Thyroid gland (tissue), 4 donors: Measurements from ENCODE around the gene TRIP4. TPM values are rescaled to one million over a fixed set of nuclear protein-coding genes. Genes with fewer than 3 reads are reported as not detected.

Experiments used
- DNase-seq, 2 donors: peaks; one replicate each; pipeline ENCODE4 v3.0.0-alpha.2; 2019
- H3K27ac ChIP-seq, 3 donors: fragments of 200-600 bp; sonication (generic); 1 replicate in 2 of 3; 2 replicates in 1 of 3; pipeline ENCODE4 v1.5.1; 2016 to 2019; ENCODE audit warnings: mild to moderate bottlenecking in 1 of 3, moderate library complexity in 1 of 3
- H3K27me3 ChIP-seq: fragments of 200-600 bp; sonication (generic); one replicate; pipeline ENCODE4 v1.5.1; 2019
- H3K36me3 ChIP-seq, 2 donors: fragments of 200-600 bp; sonication (generic); one replicate each; pipeline ENCODE4 v1.5.1; 2016 to 2019
- H3K4me1 ChIP-seq, 2 donors: fragments of 200-600 bp; sonication (generic); one replicate each; pipeline ENCODE4 v1.5.1; 2017 to 2019
- H3K4me3 ChIP-seq, 3 donors: fragments of 200-600 bp; sonication (generic); replicated peaks in 1 of 3; 1 replicate in 2 of 3; 2 replicates in 1 of 3; pipeline ENCODE4 v1.5.1; 2016; ENCODE audit warnings: mild to moderate bottlenecking in 1 of 3
- H3K9me3 ChIP-seq: fragments of 200-600 bp; sonication (generic); one replicate; pipeline ENCODE4 v1.5.1; 2017
- CTCF ChIP-seq, 6 experiments: fragments of 200-600 bp in 3 of 6; fragments of 450-650 bp in 3 of 6; sonication (generic) in 3 of 6; IDR thresholded peaks; one replicate each; pipeline ENCODE4 v1.5.1; 2016 to 2019; ENCODE audit warnings: antibody characterized with exemption in 6 of 6, mild to moderate bottlenecking in 2 of 6, inconsistent platforms in 1 of 6, moderate library complexity in 1 of 6
- POLR2A ChIP-seq, 2 donors: fragments of 450-650 bp; IDR thresholded peaks; one replicate each; pipeline ENCODE4 v1.6.1; 2017; ENCODE audit warnings: antibody characterized with exemption in 2 of 2, mild to moderate bottlenecking in 2 of 2, moderate library complexity in 1 of 2
- WGBS, 2 donors: methylation state at CpG; one replicate each; pipeline ENCODE4 v1.1.5; 2017; 5-methylcytosine and 5-hydroxymethylcytosine counted together
- intact Hi-C: fragments of 100-400 bp; cut with DNase I; formaldehyde crosslinking; loops from one replicate; pipeline ENCODE4 v1.15.1; 2023
- total RNA-seq, 4 donors: library from RNA; depleted of rRNA; stranded (reverse); fragments of >200 nt; gene quantifications; one replicate each; pipeline ENCODE4 v1.2.3, GENCODE V29; 2016

TRIP4 gene
- total RNA-seq, 4 donors from 2014 or later = 13.7 to 39.6 (median 21.7) TPM

- Histone ChIP-seq H3K4me1 (peaks cover 0 to 4% of the 10 kb centered on the region in 2 donors), H3K9me3 (no peaks in the 10 kb centered on the region), H3K27me3 (no peaks in the 10 kb centered on the region), H3K36me3 (peaks cover 64 to 76% of the 10 kb centered on the region in 2 donors), H3K4me3 (no peak overlapping the region), H3K27ac (no peak overlapping the region)
- intact Hi-C loops = no loop called here
- WGBS, 2 donors = 96 to 97% methylated on average over 5 of the region's 5 CpGs
- no peak for DNase-seq
- no peak for TF ChIP-seq CTCF (IDR thresholded peaks at IDR 0.05)
- no peak for TF ChIP-seq POLR2A (IDR thresholded peaks at IDR 0.05)
These were observed 9.2 kb downstream of the TRIP4 start for GRCh38 chr15:64396789-64397188.

DNA sequence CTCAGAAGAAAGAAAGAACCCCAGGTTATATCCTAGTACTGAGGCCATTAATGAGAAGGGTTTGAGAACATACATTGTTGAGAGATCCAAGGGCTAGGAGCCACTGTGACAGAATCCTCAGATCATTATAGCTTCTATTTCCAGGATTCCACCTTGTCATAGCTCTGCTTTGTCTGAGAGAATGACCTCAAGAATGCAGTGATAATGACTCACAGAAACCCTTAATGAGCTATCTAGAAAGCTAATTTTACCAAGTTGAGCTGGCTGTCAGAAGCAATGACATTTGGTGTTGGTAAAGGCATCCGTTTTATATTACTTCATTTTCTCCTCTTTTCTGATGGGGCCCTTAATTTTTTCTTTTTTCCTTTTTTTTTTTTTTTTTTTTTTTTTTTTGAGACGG, 10.9 kb downstream of the TRIP4 start:
- Histone ChIP-seq H3K27ac (no peak overlapping the region), H3K27me3 (no peaks in the 10 kb centered on the region), H3K36me3 (peaks cover 75 to 89% of the 10 kb centered on the region in 2 donors), H3K9me3 (no peaks in the 10 kb centered on the region), H3K4me1 (no peaks in the 10 kb centered on the region), H3K4me3 (no peak overlapping the region)
- intact Hi-C loops = no loop called here
- WGBS, 2 donors = 93 to 97% methylated on average over 2 of the region's 2 CpGs
- TF ChIP-seq POLR2A (IDR thresholded peaks at IDR 0.05) (no peak), CTCF (IDR thresholded peaks at IDR 0.05) (no peak)
- no peak for DNase-seq

DNA sequence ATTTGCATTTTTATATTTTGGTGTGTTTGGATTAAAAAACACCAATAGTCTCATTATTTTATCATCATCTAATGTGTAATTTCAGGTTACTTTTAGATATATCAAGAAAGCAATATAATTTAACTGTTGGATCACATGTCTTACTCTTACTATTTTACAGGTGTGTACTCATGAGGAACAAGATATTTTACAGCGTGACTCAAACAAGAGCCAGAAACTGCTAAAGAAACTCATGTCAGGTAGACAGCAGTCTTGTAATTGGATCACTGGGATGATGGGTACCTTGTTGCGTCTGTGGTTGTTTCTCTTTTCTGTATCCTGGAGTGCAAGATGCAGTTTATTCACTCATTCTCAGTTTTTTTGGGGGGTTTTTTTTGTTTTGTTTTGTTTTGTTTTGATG, 12.9 kb downstream of the TRIP4 start:
- Histone ChIP-seq H3K27ac (no peak overlapping the region), H3K9me3 (no peaks in the 10 kb centered on the region), H3K4me3 (no peak overlapping the region), H3K4me1 (no peaks in the 10 kb centered on the region), H3K36me3 (peaks cover 70 to 82% of the 10 kb centered on the region in 2 donors), H3K27me3 (no peaks in the 10 kb centered on the region)
- intact Hi-C loops = no loop called here
- WGBS, 2 donors = 96 to 99% methylated on average over 2 of the region's 2 CpGs
- TF ChIP-seq CTCF (IDR thresholded peaks at IDR 0.05) = no peak
- TF ChIP-seq POLR2A (IDR thresholded peaks at IDR 0.05) = no peak
- DNase-seq = no peak

- Histone ChIP-seq H3K4me3 (no peak overlapping the region), H3K9me3 (no peaks in the 10 kb centered on the region), H3K4me1 (no peaks in the 10 kb centered on the region), H3K27me3 (no peaks in the 10 kb centered on the region), H3K36me3 (peaks cover 42 to 55% of the 10 kb centered on the region in 2 donors), H3K27ac (no peak overlapping the region)
- DNase-seq = no peak
- intact Hi-C loops = no loop called here
- WGBS, 2 donors = 95 to 96% methylated on average over 2 of the region's 2 CpGs
- TF ChIP-seq CTCF (IDR thresholded peaks at IDR 0.05) (no peak), POLR2A (IDR thresholded peaks at IDR 0.05) (no peak)
These were observed 24.6 kb downstream of the TRIP4 start for GRCh38 chr15:64412216-64412615.

- intact Hi-C loops = no loop called here
- 89 to 92% methylated on average over 2 of the region's 2 CpGs for WGBS, 2 donors
- no peaks in the 10 kb centered on the region for H3K9me3 ChIP-seq
- peaks cover 38 to 76% of the 10 kb centered on the region in 2 donors for H3K36me3 ChIP-seq
- no peak overlapping the region for H3K4me3 ChIP-seq
- H3K4me1 ChIP-seq = no peaks in the 10 kb centered on the region
- H3K27me3 ChIP-seq = no peaks in the 10 kb centered on the region
- TF ChIP-seq POLR2A (IDR thresholded peaks at IDR 0.05) = no peak
- no peak for TF ChIP-seq CTCF (IDR thresholded peaks at IDR 0.05)
- no peak overlapping the region for H3K27ac ChIP-seq
- DNase-seq = no peak
These were observed 35.1 kb downstream of the TRIP4 start for GRCh38 chr15:64422697-64423096.
